Skin of body (tissue), 2 donors: ENCODE results near the gene CDH23. TPM values are rescaled to one million over a fixed set of nuclear protein-coding genes. Genes with fewer than 3 reads are reported as not detected.

ENCODE experiments used
- DNase-seq: peaks from one replicate; lab custom pipeline; 2025; lab: John Stamatoyannopoulos, UW
- total RNA-seq: library from RNA; depleted of rRNA; stranded (reverse); fragments of >200 nt; gene quantifications from one replicate; pipeline ENCODE4 v1.2.3, GENCODE V29; 2014

CDH23 gene
- total RNA-seq, 1 donor from 2014 or later: 6.3 TPM

- DNase-seq: no peak
These were observed 287.8 kb downstream of the CDH23 start for GRCh38 chr10:71684356-71685173.

GRCh38 chr10:71685554-71686232 lies 289.0 kb downstream of the CDH23 start:
- no peak for DNase-seq

GRCh38 chr10:71687077-71687476 lies 290.4 kb downstream of the CDH23 start:
- no peak for DNase-seq

- no peak for DNase-seq
These were observed 290.8 kb downstream of the CDH23 start for GRCh38 chr10:71687480-71687879.

- no peak for DNase-seq
These were observed 291.5 kb downstream of the CDH23 start for GRCh38 chr10:71688256-71688655.

- no peak for DNase-seq
These were observed 293.5 kb downstream of the CDH23 start for GRCh38 chr10:71690094-71690720.

- no peak for DNase-seq
These were observed 294.7 kb downstream of the CDH23 start for GRCh38 chr10:71691405-71691804.

GRCh38 chr10:71692598-71693306 lies 296.0 kb downstream of the CDH23 start:
- DNase-seq: no peak

- no peak for DNase-seq
These were observed 296.7 kb downstream of the CDH23 start for GRCh38 chr10:71693377-71693776.

- DNase-seq: no peak
These were observed 297.4 kb downstream of the CDH23 start for GRCh38 chr10:71694039-71694501.

- DNase-seq: no peak
These were observed 297.8 kb downstream of the CDH23 start for GRCh38 chr10:71694567-71694968.

GRCh38 chr10:71695502-71696476 lies 299.1 kb downstream of the CDH23 start:
- DNase-seq: no peak

GRCh38 chr10:71696628-71697326 lies 300.1 kb downstream of the CDH23 start:
- DNase-seq: no peak

- no peak for DNase-seq
These were observed 301.4 kb downstream of the CDH23 start for GRCh38 chr10:71697938-71698709.

- no peak for DNase-seq
These were observed 302.0 kb downstream of the CDH23 start for GRCh38 chr10:71698737-71699136.

GRCh38 chr10:71700731-71701368 lies 304.1 kb downstream of the CDH23 start:
- no peak for DNase-seq

- DNase-seq: no peak
These were observed 304.9 kb downstream of the CDH23 start for GRCh38 chr10:71701496-71702132.

- no peak for DNase-seq
These were observed 306.9 kb downstream of the CDH23 start for GRCh38 chr10:71703577-71703976.
